ENCODE results near the gene BATF3. TPM values are rescaled to one million over a fixed set of nuclear protein-coding genes. Genes with fewer than 3 reads are reported as not detected.

The BATF3 gene, protein sequence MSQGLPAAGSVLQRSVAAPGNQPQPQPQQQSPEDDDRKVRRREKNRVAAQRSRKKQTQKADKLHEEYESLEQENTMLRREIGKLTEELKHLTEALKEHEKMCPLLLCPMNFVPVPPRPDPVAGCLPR
- 1.8 and 3.4 TPM in 2 replicates for total RNA-seq

DNA sequence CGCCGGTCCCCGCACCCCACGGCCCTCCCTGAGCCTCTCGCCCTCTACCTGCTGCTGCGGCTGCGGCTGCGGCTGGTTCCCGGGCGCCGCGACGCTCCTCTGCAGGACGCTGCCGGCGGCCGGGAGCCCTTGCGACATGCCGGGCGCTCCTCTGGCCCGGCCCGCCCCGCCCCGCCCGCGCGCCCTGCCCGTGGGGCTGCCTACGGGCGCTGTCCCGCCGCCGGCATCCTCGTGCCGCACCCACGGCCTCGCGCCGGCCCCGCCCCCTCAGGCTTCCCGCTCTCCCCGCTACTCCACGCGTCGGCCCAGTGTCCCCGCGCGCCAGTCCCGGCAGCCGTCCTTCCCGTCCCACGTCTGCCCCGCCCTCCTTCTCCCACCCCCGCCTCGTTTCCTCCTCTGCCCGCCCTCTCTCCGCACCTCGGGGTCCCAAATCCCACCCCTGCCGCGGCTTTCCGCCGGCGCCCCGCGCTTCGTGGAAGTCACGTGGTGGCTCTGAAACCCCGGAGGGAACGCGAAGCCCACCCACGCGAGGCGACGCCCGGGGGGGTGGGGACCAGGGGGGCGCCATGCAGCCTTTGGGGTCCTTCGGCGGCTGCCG is at the start of gene BATF3:
Gene BATF3, minus strand, starts transcription at position 216 of the 598 bp plus-strand sequence. Its CDS starts 78 bp downstream, at position 138.

Other genes with a start within 250 kb of the BATF3 start
- gene ATF3, start 91.1 kb downstream of the BATF3 start, total RNA-seq: 6.6 and 12.6 TPM in 2 replicates
- 21.3 and 34.3 TPM in 2 replicates for gene NSL1, start 91.9 kb upstream of the BATF3 start, total RNA-seq
- gene TATDN3, start 92.1 kb upstream of the BATF3 start, total RNA-seq: 11.0 and 13.9 TPM in 2 replicates
- not detected in 2 replicates for gene SPATA45, start 147.8 kb upstream of the BATF3 start, total RNA-seq
- gene FLVCR1, start 158.4 kb upstream of the BATF3 start, total RNA-seq: 5.7 and 7.9 TPM in 2 replicates

Data from smooth muscle cell of the pulmonary artery (primary cell).